ENCODE results near the gene DGKK. TPM values are rescaled to one million over a fixed set of nuclear protein-coding genes. Genes with fewer than 3 reads are reported as not detected.

The DGKK gene
- total and polyA plus RNA-seq, 2 of the 13 experiments (the other 11 are each of a cell fraction or from before 2014, with no cell fraction given): 11.0 to 24.0 TPM

DNA sequence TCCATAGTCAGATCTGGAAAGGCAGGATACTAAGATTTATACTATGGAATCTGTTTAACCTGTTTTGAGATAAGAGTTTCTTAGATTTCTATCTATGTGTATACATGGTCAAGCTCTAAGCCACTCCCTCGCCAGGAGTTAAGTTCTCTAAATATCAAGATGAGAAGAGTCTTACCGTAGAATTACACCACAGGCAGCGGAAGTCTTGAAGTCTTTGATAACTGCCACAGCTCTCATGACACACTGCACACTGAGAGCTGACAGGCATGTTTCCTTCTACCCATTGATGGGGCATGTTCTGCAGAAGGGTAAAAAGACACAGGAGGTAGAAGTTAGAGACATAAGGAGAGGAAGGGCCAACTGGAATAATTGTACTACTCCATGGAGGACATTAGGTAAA is 67.7 kb downstream of the DGKK start:
- H3K4me2 ChIP-seq (ENCODE audit: low read depth, low read length): no peak overlapping the region
- ChIA-PET CTCF (ENCODE audit: low intra/inter-chr PET ratio, low total read pairs) (no interaction called here), POLR2A (no interaction called here)
- 87% methylated on average over 3 of the region's 3 CpGs for WGBS (ENCODE audit: low lambda C conversion rate)
- BruUV-seq (replicated peaks): no TSS peak
- H3K27me3 ChIP-seq (ENCODE audit: control insufficient read depth in 1 of 2, insufficient read depth in 2 of 2, low read length in 2 of 2): no peaks in the 10 kb centered on the region
- H3K4me3 ChIP-seq (replicated peaks in 1 of 3; ENCODE audit: insufficient read depth in 1 of 3, low read depth in 2 of 3, low read length in 3 of 3): no peak overlapping the region
- no peak for DNase-seq (ENCODE audit: low spot score)
- no peaks in the 10 kb centered on the region for H3K79me2 ChIP-seq (ENCODE audit: insufficient read depth, low read length)
- no peak overlapping the region for H3K27ac ChIP-seq (ENCODE audit: extremely low read length, insufficient read depth, low read length)
- intact Hi-C loops (cut with micrococcal nuclease; ENCODE audit: unreplicated experiment): loop anchor here (10.0 kb wide), 1 partner anchor 182 kb away; no protein-coding TSS in a partner anchor
- FAIRE-seq: no peak
- TF ChIP-seq BRCA1 (CRISPR knock-in tag; IDR thresholded peaks at IDR 0.05) (no peak), ZNF761 (CRISPR knock-in tag; conservative IDR thresholded peaks at IDR 0.05) (no peak)
- TF ChIP-seq, protein P1, sequence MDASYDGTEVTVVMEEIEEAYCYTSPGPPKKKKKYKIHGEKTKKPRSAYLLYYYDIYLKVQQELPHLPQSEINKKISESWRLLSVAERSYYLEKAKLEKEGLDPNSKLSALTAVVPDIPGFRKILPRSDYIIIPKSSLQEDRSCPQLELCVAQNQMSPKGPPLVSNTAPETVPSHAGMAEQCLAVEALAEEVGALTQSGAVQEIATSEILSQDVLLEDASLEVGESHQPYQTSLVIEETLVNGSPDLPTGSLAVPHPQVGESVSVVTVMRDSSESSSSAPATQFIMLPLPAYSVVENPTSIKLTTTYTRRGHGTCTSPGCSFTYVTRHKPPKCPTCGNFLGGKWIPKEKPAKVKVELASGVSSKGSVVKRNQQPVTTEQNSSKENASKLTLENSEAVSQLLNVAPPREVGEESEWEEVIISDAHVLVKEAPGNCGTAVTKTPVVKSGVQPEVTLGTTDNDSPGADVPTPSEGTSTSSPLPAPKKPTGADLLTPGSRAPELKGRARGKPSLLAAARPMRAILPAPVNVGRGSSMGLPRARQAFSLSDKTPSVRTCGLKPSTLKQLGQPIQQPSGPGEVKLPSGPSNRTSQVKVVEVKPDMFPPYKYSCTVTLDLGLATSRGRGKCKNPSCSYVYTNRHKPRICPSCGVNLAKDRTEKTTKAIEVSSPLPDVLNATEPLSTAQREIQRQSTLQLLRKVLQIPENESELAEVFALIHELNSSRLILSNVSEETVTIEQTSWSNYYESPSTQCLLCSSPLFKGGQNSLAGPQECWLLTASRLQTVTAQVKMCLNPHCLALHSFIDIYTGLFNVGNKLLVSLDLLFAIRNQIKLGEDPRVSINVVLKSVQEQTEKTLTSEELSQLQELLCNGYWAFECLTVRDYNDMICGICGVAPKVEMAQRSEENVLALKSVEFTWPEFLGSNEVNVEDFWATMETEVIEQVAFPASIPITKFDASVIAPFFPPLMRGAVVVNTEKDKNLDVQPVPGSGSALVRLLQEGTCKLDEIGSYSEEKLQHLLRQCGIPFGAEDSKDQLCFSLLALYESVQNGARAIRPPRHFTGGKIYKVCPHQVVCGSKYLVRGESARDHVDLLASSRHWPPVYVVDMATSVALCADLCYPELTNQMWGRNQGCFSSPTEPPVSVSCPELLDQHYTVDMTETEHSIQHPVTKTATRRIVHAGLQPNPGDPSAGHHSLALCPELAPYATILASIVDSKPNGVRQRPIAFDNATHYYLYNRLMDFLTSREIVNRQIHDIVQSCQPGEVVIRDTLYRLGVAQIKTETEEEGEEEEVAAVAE (CRISPR knock-in tag; IDR thresholded peaks at IDR 0.05; ENCODE audit: borderline replicate concordance): no peak
- no peak overlapping the region for H2AFZ ChIP-seq (ENCODE audit: low read length)
- peaks cover 4 to 40% of the 10 kb centered on the region in 2 experiments; a peak in 4 of 5 replicates for H3K36me3 ChIP-seq (replicated peaks in 1 of 2; ENCODE audit: control insufficient read depth in 1 of 2, insufficient read depth in 2 of 2, low read length in 2 of 2)
- no peaks in the 10 kb centered on the region for H3K4me1 ChIP-seq (ENCODE audit: insufficient read depth, low read length)
- H3K9ac ChIP-seq (ENCODE audit: insufficient read depth, low read depth, low read length): no peak overlapping the region
- in situ Hi-C loops (cut with HindIII; ENCODE audit: extremely low pct_ligation_motif_present, low pct_unique_long_range_greater_than_20kb): no loop called here
- no peaks in the 10 kb centered on the region for H4K20me1 ChIP-seq (ENCODE audit: insufficient read depth, low read length)
- no peaks in the 10 kb centered on the region for H3K9me3 ChIP-seq (ENCODE audit: low read length)
- ATAC-seq: no peak

DNA sequence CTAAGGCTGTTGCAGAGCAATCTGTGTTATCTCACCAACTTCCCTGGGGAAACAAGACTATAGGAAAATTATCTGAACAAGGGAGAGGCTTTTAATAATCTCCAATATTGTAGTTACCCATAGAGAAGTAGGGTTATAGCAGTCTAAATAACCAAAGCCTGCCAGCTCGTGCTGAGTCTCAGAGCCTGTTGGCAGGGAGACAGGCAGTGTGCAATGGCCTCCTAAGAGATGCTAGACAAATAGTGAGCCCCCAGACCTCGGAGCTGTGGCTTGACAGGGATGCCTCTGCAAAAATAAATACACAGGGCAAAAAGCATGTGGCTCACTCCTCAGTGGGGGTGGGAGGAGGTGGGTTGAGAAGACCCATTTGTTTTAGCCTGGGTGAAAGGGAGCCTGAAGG is 76.7 kb downstream of the DGKK start:
- no peak for DNase-seq (ENCODE audit: low spot score)
- ATAC-seq: no peak
- no peak overlapping the region for H2AFZ ChIP-seq (ENCODE audit: low read length)
- intact Hi-C loops (cut with micrococcal nuclease; ENCODE audit: unreplicated experiment): no loop called here
- no peak overlapping the region for H3K27ac ChIP-seq (ENCODE audit: extremely low read length, insufficient read depth, low read length)
- no peaks in the 10 kb centered on the region for H3K9me3 ChIP-seq (ENCODE audit: low read length)
- no TSS peak for BruUV-seq (replicated peaks)
- TF ChIP-seq TCF7L2 (IDR thresholded peaks at IDR 0.05; ENCODE audit: low read depth, low read length): no peak
- TF ChIP-seq ARHGAP35 (CRISPR knock-in tag; IDR thresholded peaks at IDR 0.05; ENCODE audit: borderline replicate concordance): no peak
- TF ChIP-seq, protein P2, sequence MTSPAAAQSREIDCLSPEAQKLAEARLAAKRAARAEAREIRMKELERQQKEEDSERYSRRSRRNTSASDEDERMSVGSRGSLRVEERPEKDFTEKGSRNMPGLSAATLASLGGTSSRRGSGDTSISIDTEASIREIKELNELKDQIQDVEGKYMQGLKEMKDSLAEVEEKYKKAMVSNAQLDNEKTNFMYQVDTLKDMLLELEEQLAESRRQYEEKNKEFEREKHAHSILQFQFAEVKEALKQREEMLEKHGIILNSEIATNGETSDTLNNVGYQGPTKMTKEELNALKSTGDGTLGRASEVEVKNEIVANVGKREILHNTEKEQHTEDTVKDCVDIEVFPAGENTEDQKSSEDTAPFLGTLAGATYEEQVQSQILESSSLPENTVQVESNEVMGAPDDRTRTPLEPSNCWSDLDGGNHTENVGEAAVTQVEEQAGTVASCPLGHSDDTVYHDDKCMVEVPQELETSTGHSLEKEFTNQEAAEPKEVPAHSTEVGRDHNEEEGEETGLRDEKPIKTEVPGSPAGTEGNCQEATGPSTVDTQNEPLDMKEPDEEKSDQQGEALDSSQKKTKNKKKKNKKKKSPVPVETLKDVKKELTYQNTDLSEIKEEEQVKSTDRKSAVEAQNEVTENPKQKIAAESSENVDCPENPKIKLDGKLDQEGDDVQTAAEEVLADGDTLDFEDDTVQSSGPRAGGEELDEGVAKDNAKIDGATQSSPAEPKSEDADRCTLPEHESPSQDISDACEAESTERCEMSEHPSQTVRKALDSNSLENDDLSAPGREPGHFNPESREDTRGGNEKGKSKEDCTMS (CRISPR knock-in tag; conservative IDR thresholded peaks at IDR 0.05): no peak
- TF ChIP-seq, protein P3, sequence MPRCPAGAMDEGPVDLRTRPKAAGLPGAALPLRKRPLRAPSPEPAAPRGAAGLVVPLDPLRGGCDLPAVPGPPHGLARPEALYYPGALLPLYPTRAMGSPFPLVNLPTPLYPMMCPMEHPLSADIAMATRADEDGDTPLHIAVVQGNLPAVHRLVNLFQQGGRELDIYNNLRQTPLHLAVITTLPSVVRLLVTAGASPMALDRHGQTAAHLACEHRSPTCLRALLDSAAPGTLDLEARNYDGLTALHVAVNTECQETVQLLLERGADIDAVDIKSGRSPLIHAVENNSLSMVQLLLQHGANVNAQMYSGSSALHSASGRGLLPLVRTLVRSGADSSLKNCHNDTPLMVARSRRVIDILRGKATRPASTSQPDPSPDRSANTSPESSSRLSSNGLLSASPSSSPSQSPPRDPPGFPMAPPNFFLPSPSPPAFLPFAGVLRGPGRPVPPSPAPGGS (CRISPR knock-in tag; IDR thresholded peaks at IDR 0.05): no peak
- H3K9ac ChIP-seq (ENCODE audit: insufficient read depth, low read depth, low read length): no peak overlapping the region
- in situ Hi-C loops (cut with HindIII; ENCODE audit: extremely low pct_ligation_motif_present, low pct_unique_long_range_greater_than_20kb): no loop called here
- no peak overlapping the region for H3K4me3 ChIP-seq (replicated peaks in 1 of 3; ENCODE audit: insufficient read depth in 1 of 3, low read depth in 2 of 3, low read length in 3 of 3)
- 94% methylated on average over 2 of the region's 2 CpGs for WGBS (ENCODE audit: low lambda C conversion rate)
- ChIA-PET CTCF (ENCODE audit: low intra/inter-chr PET ratio, low total read pairs) (no interaction called here), POLR2A (no interaction called here)
- peaks cover 7 to 49% of the 10 kb centered on the region in 2 experiments for H3K36me3 ChIP-seq (replicated peaks in 1 of 2; ENCODE audit: control insufficient read depth in 1 of 2, insufficient read depth in 2 of 2, low read length in 2 of 2)
- H3K27me3 ChIP-seq (ENCODE audit: control insufficient read depth in 1 of 2, insufficient read depth in 2 of 2, low read length in 2 of 2): no peaks in the 10 kb centered on the region
- H3K4me2 ChIP-seq (ENCODE audit: low read depth, low read length): no peak overlapping the region
- no peak for FAIRE-seq
- no peaks in the 10 kb centered on the region for H3K79me2 ChIP-seq (ENCODE audit: insufficient read depth, low read length)
- H3K4me1 ChIP-seq (ENCODE audit: insufficient read depth, low read length): no peaks in the 10 kb centered on the region
- H4K20me1 ChIP-seq (ENCODE audit: insufficient read depth, low read length): no peaks in the 10 kb centered on the region
